ENCODE measurements around the gene NPM1.

NPM1 gene

GRCh38 chr5:171432076-171432475 is 44.4 kb downstream of the NPM1 start:
- no peak overlapping the region for H3K4me3 ChIP-seq (ENCODE audit: low read length)
- 0 out of 2 replicates have a peak, but pooled peaks cover 4% of the 10 kb centered on the region for H3K4me1 ChIP-seq (ENCODE audit: insufficient read depth, low read length)
- no peak overlapping the region for H3K9ac ChIP-seq (ENCODE audit: low read depth, low read length)
- no peaks in the 10 kb centered on the region for H3K9me3 ChIP-seq (ENCODE audit: insufficient read depth, low read depth, low read length)
- H3K27ac ChIP-seq (ENCODE audit: low read depth, low read length) = no peak overlapping the region
- H3K27me3 ChIP-seq (ENCODE audit: insufficient read depth, low read length) = no peaks in the 10 kb centered on the region
- 94% methylated on average over 7 of the region's 8 CpGs for WGBS
- H3K36me3 ChIP-seq (ENCODE audit: insufficient read depth, low read length) = no peaks in the 10 kb centered on the region

GRCh38 chr5:171432583-171433351 is 45.1 kb downstream of the NPM1 start:
- H3K4me3 ChIP-seq (ENCODE audit: low read length) = no peak overlapping the region
- H3K36me3 ChIP-seq (ENCODE audit: insufficient read depth, low read length) = no peaks in the 10 kb centered on the region
- 87% methylated on average over 16 of the region's 16 CpGs for WGBS
- 0 out of 2 replicates have a peak, but pooled peaks cover 4% of the 10 kb centered on the region for H3K4me1 ChIP-seq (ENCODE audit: insufficient read depth, low read length)
- no peak overlapping the region for H3K9ac ChIP-seq (ENCODE audit: low read depth, low read length)
- no peaks in the 10 kb centered on the region for H3K9me3 ChIP-seq (ENCODE audit: insufficient read depth, low read depth, low read length)
- peak overlapping the region; percentile 19; the same call in 1 of the 2 replicates for H3K27ac ChIP-seq (ENCODE audit: low read depth, low read length)
- no peaks in the 10 kb centered on the region for H3K27me3 ChIP-seq (ENCODE audit: insufficient read depth, low read length)

GRCh38 chr5:171433352-171433698 is 45.7 kb downstream of the NPM1 start:
- Histone ChIP-seq H3K27ac (ENCODE audit: low read depth, low read length) (peak overlapping the region; percentile 19; the same call in 1 of the 2 replicates), H3K36me3 (ENCODE audit: insufficient read depth, low read length) (no peaks in the 10 kb centered on the region), H3K9ac (ENCODE audit: low read depth, low read length) (no peak overlapping the region), H3K27me3 (ENCODE audit: insufficient read depth, low read length) (no peaks in the 10 kb centered on the region), H3K4me3 (ENCODE audit: low read length) (no peak overlapping the region), H3K4me1 (ENCODE audit: insufficient read depth, low read length) (0 out of 2 replicates have a peak, but pooled peaks cover 4% of the 10 kb centered on the region), H3K9me3 (ENCODE audit: insufficient read depth, low read depth, low read length) (no peaks in the 10 kb centered on the region)
- 51% methylated on average over 6 of the region's 6 CpGs for WGBS

- Histone ChIP-seq H3K4me1 (ENCODE audit: insufficient read depth, low read length) (0 out of 2 replicates have a peak, but pooled peaks cover 4% of the 10 kb centered on the region), H3K36me3 (ENCODE audit: insufficient read depth, low read length) (no peaks in the 10 kb centered on the region), H3K27ac (ENCODE audit: low read depth, low read length) (no peak overlapping the region), H3K27me3 (ENCODE audit: insufficient read depth, low read length) (no peaks in the 10 kb centered on the region), H3K9ac (ENCODE audit: low read depth, low read length) (no peak overlapping the region), H3K9me3 (ENCODE audit: insufficient read depth, low read depth, low read length) (no peaks in the 10 kb centered on the region), H3K4me3 (ENCODE audit: low read length) (no peak overlapping the region)
- 88% methylated on average over 5 of the region's 5 CpGs for WGBS
Observed at GRCh38 chr5:171433982-171434676, 46.5 kb downstream of the NPM1 start.

DNA sequence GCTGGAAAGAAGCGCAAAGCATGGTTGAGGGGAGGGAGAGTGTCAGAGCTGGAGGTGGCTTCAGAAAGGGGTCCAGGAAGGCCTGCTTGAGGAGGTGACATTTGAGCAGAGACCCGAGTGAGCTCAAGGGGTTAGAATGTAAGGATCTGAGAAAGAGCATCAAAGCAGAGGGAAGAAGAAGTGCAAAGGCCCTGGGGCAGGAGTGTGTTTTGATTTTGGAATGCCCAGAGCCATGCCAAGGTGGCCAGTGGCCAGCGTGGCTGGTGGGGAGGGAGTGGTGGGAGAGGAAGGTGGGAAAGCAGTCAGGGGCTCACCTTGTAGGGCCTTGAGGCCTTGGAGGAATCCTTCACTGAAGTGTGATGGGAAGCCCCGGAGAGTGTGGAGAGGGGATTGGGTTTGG is 47.2 kb downstream of the NPM1 start:
- 90% methylated on average over 4 of the region's 4 CpGs for WGBS

DNA sequence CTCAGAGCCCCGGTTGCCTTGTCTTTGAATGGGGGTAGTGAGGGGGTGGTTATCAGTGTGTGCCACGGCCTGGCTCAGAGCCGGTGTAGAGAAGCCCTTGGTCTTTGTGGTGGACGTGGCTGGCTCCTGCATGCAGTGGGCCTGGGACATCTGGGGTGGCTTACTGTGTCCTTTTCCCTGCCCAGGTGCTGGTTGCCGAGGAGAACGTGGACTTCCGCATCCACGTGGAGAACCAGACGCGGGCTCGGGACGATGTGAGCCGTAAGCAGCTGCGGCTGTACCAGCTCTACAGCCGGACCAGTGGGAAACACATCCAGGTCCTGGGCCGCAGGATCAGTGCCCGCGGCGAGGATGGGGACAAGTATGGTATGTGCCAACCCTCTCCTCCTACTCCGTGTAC is 48.3 kb downstream of the NPM1 start:
- Histone ChIP-seq H3K36me3 (ENCODE audit: insufficient read depth, low read length) (no peaks in the 10 kb centered on the region), H3K27ac (ENCODE audit: low read depth, low read length) (no peak overlapping the region), H3K9ac (ENCODE audit: low read depth, low read length) (no peak overlapping the region), H3K9me3 (ENCODE audit: insufficient read depth, low read depth, low read length) (no peaks in the 10 kb centered on the region), H3K4me3 (ENCODE audit: low read length) (no peak overlapping the region), H3K27me3 (ENCODE audit: insufficient read depth, low read length) (no peaks in the 10 kb centered on the region), H3K4me1 (ENCODE audit: insufficient read depth, low read length) (0 out of 2 replicates have a peak, but pooled peaks cover 4% of the 10 kb centered on the region)
- WGBS = 96% methylated on average over 20 of the region's 20 CpGs

More for the DNA sequence above, 47.2 kb downstream of the NPM1 start:
- Histone ChIP-seq H3K27ac (ENCODE audit: low read depth, low read length) (no peak overlapping the region), H3K9me3 (ENCODE audit: insufficient read depth, low read depth, low read length) (no peaks in the 10 kb centered on the region), H3K4me1 (ENCODE audit: insufficient read depth, low read length) (0 out of 2 replicates have a peak, but pooled peaks cover 4% of the 10 kb centered on the region), H3K36me3 (ENCODE audit: insufficient read depth, low read length) (no peaks in the 10 kb centered on the region), H3K4me3 (ENCODE audit: low read length) (no peak overlapping the region), H3K27me3 (ENCODE audit: insufficient read depth, low read length) (no peaks in the 10 kb centered on the region), H3K9ac (ENCODE audit: low read depth, low read length) (no peak overlapping the region)

GRCh38 chr5:171436804-171437285 is 49.2 kb downstream of the NPM1 start:
- Histone ChIP-seq H3K9ac (ENCODE audit: low read depth, low read length) (no peak overlapping the region), H3K9me3 (ENCODE audit: insufficient read depth, low read depth, low read length) (no peaks in the 10 kb centered on the region), H3K27ac (ENCODE audit: low read depth, low read length) (no peak overlapping the region), H3K36me3 (ENCODE audit: insufficient read depth, low read length) (no peaks in the 10 kb centered on the region), H3K4me3 (ENCODE audit: low read length) (no peak overlapping the region), H3K4me1 (ENCODE audit: insufficient read depth, low read length) (0 out of 2 replicates have a peak, but pooled peaks cover 4% of the 10 kb centered on the region), H3K27me3 (ENCODE audit: insufficient read depth, low read length) (no peaks in the 10 kb centered on the region)
- WGBS = 90% methylated on average over 13 of the region's 13 CpGs

DNA sequence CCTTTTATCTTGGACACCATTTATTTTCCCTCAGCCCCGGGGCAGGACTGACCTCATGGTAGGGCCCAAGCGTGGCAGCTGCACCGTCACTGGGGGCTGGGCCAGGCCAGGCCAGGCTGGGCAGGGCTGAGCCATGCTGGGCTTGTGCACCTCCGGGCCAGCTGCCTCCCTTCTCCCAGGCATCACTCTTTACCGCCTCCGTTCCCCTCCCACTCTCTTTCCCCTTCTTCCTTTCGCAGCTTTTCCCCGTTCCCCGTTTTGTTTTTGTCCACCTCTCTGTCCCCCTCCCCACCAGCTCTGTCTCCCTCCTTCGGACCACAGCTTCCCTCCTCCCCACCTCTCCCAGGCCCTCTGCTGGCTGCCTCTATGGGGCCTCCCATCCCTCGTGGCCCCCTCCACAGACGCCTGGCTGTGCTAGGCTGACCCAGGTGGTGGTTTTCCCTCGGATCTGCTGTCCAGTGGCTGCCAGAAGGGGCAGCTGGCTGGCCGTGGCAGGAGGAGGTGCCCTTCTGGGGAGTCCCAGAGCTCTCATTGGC is 49.7 kb downstream of the NPM1 start:
- Histone ChIP-seq H3K27ac (ENCODE audit: low read depth, low read length) (no peak overlapping the region), H3K36me3 (ENCODE audit: insufficient read depth, low read length) (no peaks in the 10 kb centered on the region), H3K9ac (ENCODE audit: low read depth, low read length) (no peak overlapping the region), H3K4me1 (ENCODE audit: insufficient read depth, low read length) (0 out of 2 replicates have a peak, but pooled peaks cover 4% of the 10 kb centered on the region), H3K27me3 (ENCODE audit: insufficient read depth, low read length) (no peaks in the 10 kb centered on the region), H3K4me3 (ENCODE audit: low read length) (no peak overlapping the region), H3K9me3 (ENCODE audit: insufficient read depth, low read depth, low read length) (no peaks in the 10 kb centered on the region)
- 49% methylated on average over 14 of the region's 14 CpGs for WGBS

- 87% methylated on average over 4 of the region's 4 CpGs for WGBS
Observed at GRCh38 chr5:171438738-171439137, 51.1 kb downstream of the NPM1 start.

GRCh38 chr5:171441246-171441791 is 53.7 kb downstream of the NPM1 start:
- Histone ChIP-seq H3K27ac (ENCODE audit: low read depth, low read length) (no peak overlapping the region), H3K27me3 (ENCODE audit: insufficient read depth, low read length) (no peaks in the 10 kb centered on the region), H3K9ac (ENCODE audit: low read depth, low read length) (no peak overlapping the region), H3K9me3 (ENCODE audit: insufficient read depth, low read depth, low read length) (no peaks in the 10 kb centered on the region), H3K36me3 (ENCODE audit: insufficient read depth, low read length) (no peaks in the 10 kb centered on the region), H3K4me3 (ENCODE audit: low read length) (no peak overlapping the region), H3K4me1 (ENCODE audit: insufficient read depth, low read length) (no peaks in the 10 kb centered on the region)
- WGBS = 90% methylated on average over 14 of the region's 14 CpGs

More at GRCh38 chr5:171438738-171439137, 51.1 kb downstream of the NPM1 start:
- H3K4me1 ChIP-seq (ENCODE audit: insufficient read depth, low read length) = no peaks in the 10 kb centered on the region
- H3K9ac ChIP-seq (ENCODE audit: low read depth, low read length) = no peak overlapping the region
- no peak overlapping the region for H3K4me3 ChIP-seq (ENCODE audit: low read length)
- no peaks in the 10 kb centered on the region for H3K9me3 ChIP-seq (ENCODE audit: insufficient read depth, low read depth, low read length)
- no peaks in the 10 kb centered on the region for H3K27me3 ChIP-seq (ENCODE audit: insufficient read depth, low read length)
- H3K27ac ChIP-seq (ENCODE audit: low read depth, low read length) = no peak overlapping the region
- H3K36me3 ChIP-seq (ENCODE audit: insufficient read depth, low read length) = no peaks in the 10 kb centered on the region

Measured in HUES64 (cell line).